Measurements from ENCODE around the gene NR1I3.

NR1I3 gene

GRCh38 chr1:161222175-161223019 is 15.6 kb downstream of the NR1I3 start:
- no peak overlapping the region for H3K4me3 ChIP-seq (ENCODE audit: low read depth, low read length)
- DNase-seq (ENCODE audit: low read depth), result no peak

GRCh38 chr1:161220002-161220401 is 18.0 kb downstream of the NR1I3 start:
- no peak for DNase-seq (ENCODE audit: low read depth)
- H3K4me3 ChIP-seq (ENCODE audit: low read depth, low read length), result no peak overlapping the region

- H3K4me3 ChIP-seq (ENCODE audit: low read depth, low read length), result no peak overlapping the region
- no peak for DNase-seq (ENCODE audit: low read depth)
These were observed 18.7 kb downstream of the NR1I3 start for GRCh38 chr1:161219078-161219892.

GRCh38 chr1:161218301-161219077 is 19.5 kb downstream of the NR1I3 start:
- no peak overlapping the region for H3K4me3 ChIP-seq (ENCODE audit: low read depth, low read length)
- DNase-seq (ENCODE audit: low read depth), result no peak

GRCh38 chr1:161217831-161218230 is 20.2 kb downstream of the NR1I3 start:
- H3K4me3 ChIP-seq (ENCODE audit: low read depth, low read length), result no peak overlapping the region
- DNase-seq (ENCODE audit: low read depth), result no peak

GRCh38 chr1:161216945-161217712 is 20.9 kb downstream of the NR1I3 start:
- DNase-seq (ENCODE audit: low read depth), result peak; percentile 80
- no peak overlapping the region for H3K4me3 ChIP-seq (ENCODE audit: low read depth, low read length)

- DNase-seq (ENCODE audit: low read depth), result no peak
- H3K4me3 ChIP-seq (ENCODE audit: low read depth, low read length), result no peak within 1 kb of the TSS
These were observed 22.9 kb downstream of the NR1I3 start, which contains the start of gene FCER1G for GRCh38 chr1:161215076-161215475. Gene FCER1G, plus strand, starts transcription at chr1:161215295. Its CDS starts 27 bp downstream, at chr1:161215322.

- no peak overlapping the region for H3K4me3 ChIP-seq (ENCODE audit: low read depth, low read length)
- DNase-seq (ENCODE audit: low read depth), result no peak
These were observed 23.6 kb downstream of the NR1I3 start for GRCh38 chr1:161214369-161214768.

- no peak for DNase-seq (ENCODE audit: low read depth)
- H3K4me3 ChIP-seq (ENCODE audit: low read depth, low read length), result no peak overlapping the region
These were observed 28.1 kb downstream of the NR1I3 start for GRCh38 chr1:161209790-161210409.

- no peak overlapping the region for H3K4me3 ChIP-seq (ENCODE audit: low read depth, low read length)
- DNase-seq (ENCODE audit: low read depth), result peak; percentile 81
These were observed 30.8 kb downstream of the NR1I3 start for GRCh38 chr1:161207173-161207572.

GRCh38 chr1:161206411-161207140 is 31.4 kb downstream of the NR1I3 start:
- no peak overlapping the region for H3K4me3 ChIP-seq (ENCODE audit: low read depth, low read length)
- DNase-seq (ENCODE audit: low read depth), result no peak

- peak; percentile 98 for DNase-seq (ENCODE audit: low read depth)
- H3K4me3 ChIP-seq (ENCODE audit: low read depth, low read length), result peak within 1 kb of the TSS; percentile 83
These were observed 35.9 kb downstream of the NR1I3 start, which contains the start of gene NDUFS2 for GRCh38 chr1:161201836-161202712. Gene NDUFS2, plus strand, starts transcription at chr1:161202367. Its CDS starts 19 bp downstream, at chr1:161202386.

GRCh38 chr1:161200992-161201835 is 36.8 kb downstream of the NR1I3 start:
- peak; percentile 74 for DNase-seq (ENCODE audit: low read depth)
- peak overlapping the region; percentile 83 for H3K4me3 ChIP-seq (ENCODE audit: low read depth, low read length)

- H3K4me3 ChIP-seq (ENCODE audit: low read depth, low read length), result no peak overlapping the region
These were observed 37.5 kb downstream of the NR1I3 start for GRCh38 chr1:161200421-161200991.

GRCh38 chr1:161199506-161200139 is 38.4 kb downstream of the NR1I3 start:
- DNase-seq (ENCODE audit: low read depth), result no peak
- no peak overlapping the region for H3K4me3 ChIP-seq (ENCODE audit: low read depth, low read length)

More at GRCh38 chr1:161200421-161200991, 37.5 kb downstream of the NR1I3 start:
- no peak for DNase-seq (ENCODE audit: low read depth)
